Ishikawa (cell line): Measurements from ENCODE around the gene PDCD11.

Experiments used
- CEBPB ChIP-seq: IDR thresholded peaks from 2 replicates; pipeline ENCODE4 v1.6.1; 2012
- CREB1 ChIP-seq: IDR thresholded peaks from 2 replicates; pipeline ENCODE4 v1.6.1; 2012; ENCODE audit warnings: low read depth
- EGR1 ChIP-seq: IDR thresholded peaks from 2 replicates; pipeline ENCODE4 v1.6.1; 2012
- EP300 ChIP-seq: IDR thresholded peaks from 2 replicates; pipeline ENCODE4 v1.6.1; 2012; ENCODE audit warnings: borderline replicate concordance
- FOXM1 ChIP-seq: IDR thresholded peaks from 2 replicates; pipeline ENCODE4 v1.6.1; 2012; ENCODE audit warnings: low read depth, borderline replicate concordance
- MAX ChIP-seq: IDR thresholded peaks from 2 replicates; pipeline ENCODE4 v1.6.1; 2012
- NFIC ChIP-seq: IDR thresholded peaks from 2 replicates; pipeline ENCODE4 v1.6.1; 2012
- RAD21 ChIP-seq: IDR thresholded peaks from 2 replicates; pipeline ENCODE4 v1.6.1; 2012; ENCODE audit warnings: low read depth
- REST ChIP-seq: IDR thresholded peaks from 2 replicates; pipeline ENCODE4 v1.6.1; 2012; ENCODE audit warnings: low read depth, mild to moderate bottlenecking
- TAF1 ChIP-seq: IDR thresholded peaks from 2 replicates; pipeline ENCODE4 v1.6.1; 2012; ENCODE audit warnings: low read depth, mild to moderate bottlenecking
- TCF12 ChIP-seq: IDR thresholded peaks from 2 replicates; pipeline ENCODE4 v1.6.1; 2012; ENCODE audit warnings: low read depth
- TEAD4 ChIP-seq: IDR thresholded peaks from 2 replicates; pipeline ENCODE4 v1.6.1; 2012
- USF1 ChIP-seq: IDR thresholded peaks from 2 replicates; pipeline ENCODE4 v1.6.1; 2012
- YY1 ChIP-seq: IDR thresholded peaks from 2 replicates; pipeline ENCODE4 v1.6.1; 2012; ENCODE audit warnings: low read depth
- ZBTB7A ChIP-seq: IDR thresholded peaks from 2 replicates; pipeline ENCODE4 v1.6.1; 2012; ENCODE audit warnings: low read depth

The PDCD11 gene

GRCh38 chr10:103428989-103429643 lies 32.7 kb downstream of the PDCD11 start:
- TF ChIP-seq EP300 (no peak), MAX (no peak), NFIC (no peak), CEBPB (no peak), TEAD4 (no peak), REST (no peak), YY1 (no peak), FOXM1 (no peak), EGR1 (no peak), TAF1 (no peak), USF1 (no peak), TCF12 (no peak), ZBTB7A (no peak)

- no peak for TF ChIP-seq USF1
- TF ChIP-seq EGR1: no peak
- TF ChIP-seq RAD21: no peak
Observed at GRCh38 chr10:103429647-103430046, 33.2 kb downstream of the PDCD11 start.

- no peak for TF ChIP-seq TEAD4
- TF ChIP-seq TAF1: no peak
- TF ChIP-seq USF1: no peak
- TF ChIP-seq REST: no peak
- TF ChIP-seq CREB1: no peak
Observed at GRCh38 chr10:103431902-103432301, 35.5 kb downstream of the PDCD11 start.

- TF ChIP-seq MAX (no peak), FOXM1 (no peak), CEBPB (no peak), TCF12 (no peak), EP300 (no peak), YY1 (no peak), TAF1 (no peak), NFIC (no peak), USF1 (no peak), CREB1 (no peak), EGR1 (no peak), ZBTB7A (no peak), REST (no peak), TEAD4 (no peak), RAD21 (no peak)
Observed at GRCh38 chr10:103433858-103434257, 37.4 kb downstream of the PDCD11 start.
